ENCODE results near the gene UST.

Gene UST

DNA sequence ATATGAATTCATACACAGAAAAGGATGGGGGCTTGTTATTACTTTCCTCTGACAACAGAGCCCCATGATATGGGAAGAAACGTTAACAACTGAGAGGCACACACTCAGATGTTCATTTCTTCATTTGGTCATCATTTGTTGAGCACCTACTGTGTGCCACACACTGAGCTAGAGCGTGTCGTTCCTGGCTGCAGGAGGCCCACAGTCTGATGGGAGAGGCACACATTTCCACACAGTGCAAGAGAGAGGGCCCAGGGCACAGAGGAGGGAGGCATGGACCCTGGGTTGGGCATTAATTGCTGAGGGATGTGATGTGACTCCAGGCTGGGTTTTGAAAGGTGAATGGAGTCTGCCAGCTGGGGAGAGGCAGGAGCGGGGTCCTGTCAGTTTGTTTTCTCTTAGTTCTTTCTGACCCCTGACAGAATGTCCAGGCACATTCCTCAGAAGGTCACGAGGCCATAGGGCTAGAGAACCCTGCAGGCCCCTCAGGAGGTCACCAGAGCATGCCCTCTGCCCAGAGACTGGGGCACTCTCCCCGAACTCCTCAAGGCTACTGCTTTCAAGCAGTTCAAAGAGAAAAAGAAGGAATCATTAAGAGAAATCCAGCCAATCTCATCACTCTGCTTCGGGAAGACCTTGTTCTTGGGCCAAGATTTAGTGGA lies 216.2 kb downstream of the UST start:
- no peaks in the 10 kb centered on the region for H3K4me1 ChIP-seq (ENCODE audit: control insufficient read depth, low read length)
- no peaks in the 10 kb centered on the region for H4K20me1 ChIP-seq (ENCODE audit: control insufficient read depth, insufficient read depth, low read depth, low read length)
- no peaks in the 10 kb centered on the region for H3K36me3 ChIP-seq (ENCODE audit: control insufficient read depth, low read length)
- H3K27me3 ChIP-seq (ENCODE audit: control insufficient read depth, low read length): 0 out of 2 replicates have a peak, but pooled peaks cover 5% of the 10 kb centered on the region
- H3K4me3 ChIP-seq (ENCODE audit: low read length): no peak overlapping the region
- no peaks in the 10 kb centered on the region for H3K9me2 ChIP-seq (replicated peaks; ENCODE audit: control insufficient read depth, low read length)
- no peaks in the 10 kb centered on the region for H3K9me3 ChIP-seq (ENCODE audit: control insufficient read depth, insufficient read depth, low read length)
- H3K4me2 ChIP-seq (ENCODE audit: low read length): no peak overlapping the region
- H3K79me2 ChIP-seq (ENCODE audit: control insufficient read depth, low read length): no peaks in the 10 kb centered on the region
- no peaks in the 10 kb centered on the region for H3F3A ChIP-seq (ENCODE audit: control insufficient read depth, insufficient read depth)
- no peak for TF ChIP-seq EZH2phosphoT487 (IDR thresholded peaks at IDR 0.05; ENCODE audit: borderline replicate concordance, low read length)
- TF ChIP-seq, protein P1, sequence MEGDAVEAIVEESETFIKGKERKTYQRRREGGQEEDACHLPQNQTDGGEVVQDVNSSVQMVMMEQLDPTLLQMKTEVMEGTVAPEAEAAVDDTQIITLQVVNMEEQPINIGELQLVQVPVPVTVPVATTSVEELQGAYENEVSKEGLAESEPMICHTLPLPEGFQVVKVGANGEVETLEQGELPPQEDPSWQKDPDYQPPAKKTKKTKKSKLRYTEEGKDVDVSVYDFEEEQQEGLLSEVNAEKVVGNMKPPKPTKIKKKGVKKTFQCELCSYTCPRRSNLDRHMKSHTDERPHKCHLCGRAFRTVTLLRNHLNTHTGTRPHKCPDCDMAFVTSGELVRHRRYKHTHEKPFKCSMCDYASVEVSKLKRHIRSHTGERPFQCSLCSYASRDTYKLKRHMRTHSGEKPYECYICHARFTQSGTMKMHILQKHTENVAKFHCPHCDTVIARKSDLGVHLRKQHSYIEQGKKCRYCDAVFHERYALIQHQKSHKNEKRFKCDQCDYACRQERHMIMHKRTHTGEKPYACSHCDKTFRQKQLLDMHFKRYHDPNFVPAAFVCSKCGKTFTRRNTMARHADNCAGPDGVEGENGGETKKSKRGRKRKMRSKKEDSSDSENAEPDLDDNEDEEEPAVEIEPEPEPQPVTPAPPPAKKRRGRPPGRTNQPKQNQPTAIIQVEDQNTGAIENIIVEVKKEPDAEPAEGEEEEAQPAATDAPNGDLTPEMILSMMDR (IDR thresholded peaks at IDR 0.05; ENCODE audit: low read depth, low read length, poor library complexity, severe bottlenecking): no peak
- no peak overlapping the region for H3K27ac ChIP-seq (ENCODE audit: low read depth, low read length)

DNA sequence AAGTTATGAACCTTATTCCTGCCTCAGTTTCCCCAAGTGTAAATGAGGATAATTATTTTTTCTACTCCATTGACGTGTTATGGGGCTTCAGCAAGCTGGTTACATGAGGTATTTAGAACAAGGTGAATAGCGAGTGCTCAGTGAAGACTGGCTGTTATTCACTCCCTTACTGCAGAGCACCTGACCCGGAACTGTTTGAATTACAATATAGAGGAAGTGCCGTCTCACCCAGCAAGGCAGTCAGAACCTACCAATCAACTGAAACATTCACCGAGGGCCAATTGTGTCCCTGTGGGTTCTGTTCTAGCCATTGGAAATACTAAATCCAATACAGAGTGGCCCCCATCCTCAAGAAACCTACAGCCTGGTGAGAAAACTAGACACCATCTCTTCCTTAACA lies 216.9 kb downstream of the UST start:
- H4K20me1 ChIP-seq (ENCODE audit: control insufficient read depth, insufficient read depth, low read depth, low read length): no peaks in the 10 kb centered on the region
- H3K4me2 ChIP-seq (ENCODE audit: low read length): no peak overlapping the region
- H3K4me1 ChIP-seq (ENCODE audit: control insufficient read depth, low read length): no peaks in the 10 kb centered on the region
- H3K36me3 ChIP-seq (ENCODE audit: control insufficient read depth, low read length): no peaks in the 10 kb centered on the region
- H3K27ac ChIP-seq (ENCODE audit: low read depth, low read length): no peak overlapping the region
- H3K9me2 ChIP-seq (replicated peaks; ENCODE audit: control insufficient read depth, low read length): no peaks in the 10 kb centered on the region
- no peaks in the 10 kb centered on the region for H3K9me3 ChIP-seq (ENCODE audit: control insufficient read depth, insufficient read depth, low read length)
- no peak overlapping the region for H3K4me3 ChIP-seq (ENCODE audit: low read length)
- TF ChIP-seq, protein P1 (IDR thresholded peaks at IDR 0.05; ENCODE audit: low read depth, low read length, poor library complexity, severe bottlenecking): no peak
- no peak for TF ChIP-seq EZH2phosphoT487 (IDR thresholded peaks at IDR 0.05; ENCODE audit: borderline replicate concordance, low read length)
- H3K79me2 ChIP-seq (ENCODE audit: control insufficient read depth, low read length): no peaks in the 10 kb centered on the region
- H3K27me3 ChIP-seq (ENCODE audit: control insufficient read depth, low read length): peaks cover 7% of the 10 kb centered on the region; the same call in 1 of the 2 replicates
- H3F3A ChIP-seq (ENCODE audit: control insufficient read depth, insufficient read depth): no peaks in the 10 kb centered on the region

DNA sequence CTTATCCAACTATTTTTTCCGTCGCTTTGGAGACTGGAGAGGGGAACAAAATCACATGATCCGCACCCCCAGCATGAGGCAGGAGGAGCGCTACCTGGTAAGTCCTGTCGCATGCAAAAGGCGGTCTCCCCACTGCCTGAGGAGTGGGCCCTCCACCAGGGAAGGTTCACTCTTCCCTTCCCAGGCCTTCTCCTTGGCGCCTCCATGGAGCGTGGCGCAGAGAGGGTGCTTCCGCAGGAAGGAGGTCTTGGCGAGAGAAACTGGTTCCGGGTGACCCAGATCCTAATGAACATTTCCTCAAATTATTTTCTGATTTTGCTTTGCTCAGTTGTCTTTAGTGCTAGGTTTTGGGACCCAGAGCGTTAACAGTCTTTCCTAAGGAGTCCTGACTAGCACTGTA lies 217.6 kb downstream of the UST start:
- H3K9me2 ChIP-seq (replicated peaks; ENCODE audit: control insufficient read depth, low read length): no peaks in the 10 kb centered on the region
- no peaks in the 10 kb centered on the region for H3K9me3 ChIP-seq (ENCODE audit: control insufficient read depth, insufficient read depth, low read length)
- no peaks in the 10 kb centered on the region for H3K4me1 ChIP-seq (ENCODE audit: control insufficient read depth, low read length)
- no peak overlapping the region for H3K4me2 ChIP-seq (ENCODE audit: low read length)
- H4K20me1 ChIP-seq (ENCODE audit: control insufficient read depth, insufficient read depth, low read depth, low read length): no peaks in the 10 kb centered on the region
- no peaks in the 10 kb centered on the region for H3F3A ChIP-seq (ENCODE audit: control insufficient read depth, insufficient read depth)
- H3K27me3 ChIP-seq (ENCODE audit: control insufficient read depth, low read length): peaks cover 10% of the 10 kb centered on the region; the same call in 1 of the 2 replicates
- no peaks in the 10 kb centered on the region for H3K79me2 ChIP-seq (ENCODE audit: control insufficient read depth, low read length)
- TF ChIP-seq, protein P1 (IDR thresholded peaks at IDR 0.05; ENCODE audit: low read depth, low read length, poor library complexity, severe bottlenecking): no peak
- TF ChIP-seq EZH2phosphoT487 (IDR thresholded peaks at IDR 0.05; ENCODE audit: borderline replicate concordance, low read length): no peak
- no peak overlapping the region for H3K4me3 ChIP-seq (ENCODE audit: low read length)
- H3K36me3 ChIP-seq (ENCODE audit: control insufficient read depth, low read length): no peaks in the 10 kb centered on the region
- H3K27ac ChIP-seq (ENCODE audit: low read depth, low read length): no peak overlapping the region
